Activated naive CD8-positive, alpha-beta T cell treated with anti-CD3 and anti-CD28 coated beads, Interleukin-2, amount 10 ng/mL, durations not matched to agents 7 days and 5 days (primary cell): ENCODE data around the gene KDM3A. TPM values are rescaled to one million over a fixed set of nuclear protein-coding genes. Genes with fewer than 3 reads are reported as not detected.

Experiments
- ATAC-seq: fragments of 150-1000 bp; cut with Tn5 transposase; one replicate; pipeline ENCODE4 v1.10.0; 2021; ENCODE audit warnings: low read depth, moderate library complexity
- POLR2A ChIA-PET: fragments of 350-600 bp; sonication (Branson Sonifier 250); formaldehyde crosslinking; loops from one replicate; lab custom pipeline; 2021; ENCODE audit warnings: antibody characterized with exemption; lab: Charles Lee
- DNase-seq: peaks from one replicate; pipeline ENCODE4 v3.0.0; 2021
- H3K27ac Mint-ChIP-seq: one replicate; pipeline ENCODE4 v1.8.0; 2022; ENCODE audit warnings: mild to moderate bottlenecking, mixed read lengths
- H3K27me3 Mint-ChIP-seq: one replicate; pipeline ENCODE4 v1.8.0; 2022; ENCODE audit warnings: mild to moderate bottlenecking, moderate library complexity, mixed read lengths
- H3K36me3 Mint-ChIP-seq: one replicate; pipeline ENCODE4 v1.8.0; 2021; ENCODE audit warnings: mild to moderate bottlenecking, mixed read lengths
- H3K4me1 Mint-ChIP-seq: one replicate; pipeline ENCODE4 v1.8.0; 2021; ENCODE audit warnings: mixed read lengths
- H3K4me3 Mint-ChIP-seq: one replicate; pipeline ENCODE4 v1.8.0; 2022; ENCODE audit warnings: mild to moderate bottlenecking, moderate library complexity, mixed read lengths
- H3K9me3 Mint-ChIP-seq: one replicate; pipeline ENCODE4 v1.8.0; 2021; ENCODE audit warnings: mixed read lengths
- total RNA-seq, 2 experiments: library from RNA; stranded (reverse); gene quantifications; one replicate each; pipeline ENCODE4 v1.2.3, GENCODE V29; 2021

Gene KDM3A
- total RNA-seq, 2 experiments from 2014 or later = 94.7 to 106 TPM

DNA sequence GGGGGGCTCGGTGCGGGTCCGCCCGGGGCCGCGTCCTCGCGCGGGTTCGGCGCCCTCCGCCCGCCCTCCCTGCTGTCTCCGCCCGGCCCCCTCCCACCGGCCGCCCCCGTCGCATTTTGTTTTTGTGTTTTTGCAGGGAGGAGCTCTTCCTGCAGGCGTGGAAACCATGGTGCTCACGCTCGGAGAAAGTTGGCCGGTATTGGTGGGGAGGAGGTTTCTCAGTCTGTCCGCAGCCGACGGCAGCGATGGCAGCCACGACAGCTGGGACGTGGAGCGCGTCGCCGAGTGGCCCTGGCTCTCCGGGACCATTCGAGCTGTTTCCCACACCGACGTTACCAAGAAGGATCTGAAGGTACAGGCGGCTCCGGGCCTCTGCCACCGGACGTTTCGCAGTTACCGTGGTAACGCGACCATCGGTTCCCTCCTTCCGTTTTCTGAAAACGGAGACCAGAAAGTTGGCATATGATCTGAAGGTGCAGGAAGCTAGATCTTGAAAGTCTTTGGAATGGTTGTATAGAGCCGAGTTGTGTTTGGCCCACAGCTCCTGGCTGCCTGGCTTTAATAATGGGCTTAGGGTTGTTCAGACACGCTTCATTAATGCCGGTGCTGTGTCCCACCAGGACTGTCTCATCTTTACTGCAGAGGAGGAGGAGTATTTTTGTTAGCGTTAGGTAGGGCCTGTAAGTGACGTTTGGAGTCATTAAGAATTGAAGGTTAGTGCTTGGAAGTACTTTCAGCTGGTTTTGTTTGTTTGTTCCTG lies 891 bp downstream of the KDM3A start:
- no peak for ATAC-seq
- Mint-ChIP-seq H3K27me3 (no peaks in the 10 kb centered on the region), H3K27ac (peak overlapping the region; percentile 94), H3K4me1 (peaks cover 36% of the 10 kb centered on the region), H3K4me3 (peak overlapping the region; percentile 92), H3K9me3 (peaks cover 10% of the 10 kb centered on the region), H3K36me3 (peaks cover 41% of the 10 kb centered on the region)
- peak; percentile 68 for DNase-seq
- POLR2A ChIA-PET = interaction anchor here (1.0 to 3.9 kb wide), 23 partner anchors 9 to 903 kb away, joined by 3 to 17 read pairs (median 8); partner anchors contain the start of genes CD8A, IMMT, MAT2A and MRPL35

DNA sequence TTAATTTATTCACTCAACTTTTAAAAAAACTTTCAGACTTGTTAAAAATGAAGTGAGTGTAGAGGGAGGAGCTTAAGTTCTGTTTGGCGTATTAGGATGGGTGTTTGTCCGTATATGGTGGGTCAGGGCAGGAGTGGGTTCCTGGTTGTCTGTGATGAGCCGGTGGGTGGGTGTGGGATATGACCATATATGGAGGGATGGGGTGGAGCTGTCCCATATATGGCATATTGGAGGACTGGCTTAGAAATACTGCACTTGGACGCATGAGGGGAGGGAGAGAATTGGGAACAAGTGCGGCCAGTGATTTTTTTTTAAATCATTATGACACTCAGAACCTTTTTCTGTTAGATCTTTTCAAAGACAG lies 1.5 kb downstream of the KDM3A start:
- ATAC-seq = peak; percentile 71
- peak; percentile 59 for DNase-seq
- Mint-ChIP-seq H3K4me1 (peaks cover 37% of the 10 kb centered on the region), H3K27me3 (no peaks in the 10 kb centered on the region), H3K27ac (peak overlapping the region; percentile 94), H3K36me3 (peaks cover 45% of the 10 kb centered on the region), H3K4me3 (peak overlapping the region; percentile 92), H3K9me3 (peaks cover 9% of the 10 kb centered on the region)
- POLR2A ChIA-PET = interaction anchor here (1.0 to 3.9 kb wide), 18 partner anchors 9 to 904 kb away, joined by 4 to 17 read pairs (median 11); partner anchors contain the start of genes CD8A, IMMT, MAT2A and MRPL35

DNA sequence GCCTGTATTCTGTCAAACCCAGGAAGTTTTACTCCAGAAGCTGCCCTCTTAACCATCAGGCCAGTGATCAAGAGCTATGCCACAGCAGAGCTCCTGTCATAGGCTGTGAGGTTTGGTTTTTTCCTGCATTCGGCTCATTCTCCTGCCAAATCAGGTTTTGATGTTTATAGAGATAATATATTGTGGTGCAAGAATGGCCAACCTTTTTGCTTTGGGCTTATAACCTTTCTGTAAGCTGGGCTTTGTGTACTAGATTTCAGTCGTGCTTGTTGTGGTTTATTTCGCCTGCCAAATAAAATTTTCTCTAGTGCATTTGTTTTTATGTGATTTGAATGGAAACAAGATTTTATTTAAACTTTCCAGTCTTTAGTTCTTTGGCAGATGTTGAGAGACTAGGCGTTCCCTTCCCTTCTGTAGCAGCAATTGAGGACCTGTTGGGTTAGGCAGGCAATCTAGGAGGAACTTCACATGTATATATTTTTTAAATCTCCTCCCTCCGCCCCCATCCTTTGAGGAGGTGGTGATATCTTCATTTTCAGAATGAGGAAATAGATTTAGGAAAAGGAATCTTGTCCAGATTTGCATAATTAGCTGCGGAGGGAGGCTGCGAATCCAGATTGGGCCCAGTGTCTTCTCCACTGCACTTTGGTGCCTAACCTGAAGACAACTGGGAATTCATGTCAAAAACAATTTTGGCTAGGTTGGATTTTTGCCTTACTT lies 2.6 kb downstream of the KDM3A start:
- Mint-ChIP-seq H3K27me3 (no peaks in the 10 kb centered on the region), H3K36me3 (peaks cover 54% of the 10 kb centered on the region), H3K9me3 (peaks cover 7% of the 10 kb centered on the region), H3K4me1 (peaks cover 47% of the 10 kb centered on the region), H3K4me3 (peak overlapping the region; percentile 92), H3K27ac (no peak overlapping the region)
- ATAC-seq (no peak), DNase-seq (no peak)
- POLR2A ChIA-PET = interaction anchor here (3.3 to 3.9 kb wide), 2 partner anchors 219 to 347 kb away, joined by 14 to 15 read pairs; partner anchors contain the start of gene CD8A

DNA sequence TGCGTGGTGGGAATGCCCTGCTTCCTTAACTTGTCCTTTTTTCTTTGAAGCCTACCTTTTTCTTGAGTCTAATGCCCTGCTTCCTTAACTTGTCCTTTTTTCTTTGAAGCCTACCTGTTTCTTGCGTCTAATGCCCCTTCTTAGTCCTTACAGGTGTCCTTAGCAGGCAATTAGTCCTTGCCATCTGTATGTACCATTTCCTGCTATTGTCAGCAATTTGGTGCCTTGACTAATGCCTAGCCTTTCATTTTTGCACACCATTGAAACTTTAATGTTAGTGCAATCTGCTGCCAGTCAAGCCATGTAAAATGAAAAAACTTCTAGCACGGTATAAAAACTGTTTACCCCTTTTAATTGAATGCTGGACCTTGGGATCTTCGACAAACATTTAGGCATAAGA lies 4.3 kb downstream of the KDM3A start:
- ATAC-seq = no peak
- Mint-ChIP-seq H3K36me3 (peaks cover 61% of the 10 kb centered on the region), H3K27me3 (no peaks in the 10 kb centered on the region), H3K4me3 (no peak overlapping the region), H3K9me3 (peaks cover 1% of the 10 kb centered on the region), H3K4me1 (peaks cover 48% of the 10 kb centered on the region), H3K27ac (no peak overlapping the region)
- POLR2A ChIA-PET = no interaction called here
- no peak for DNase-seq

DNA sequence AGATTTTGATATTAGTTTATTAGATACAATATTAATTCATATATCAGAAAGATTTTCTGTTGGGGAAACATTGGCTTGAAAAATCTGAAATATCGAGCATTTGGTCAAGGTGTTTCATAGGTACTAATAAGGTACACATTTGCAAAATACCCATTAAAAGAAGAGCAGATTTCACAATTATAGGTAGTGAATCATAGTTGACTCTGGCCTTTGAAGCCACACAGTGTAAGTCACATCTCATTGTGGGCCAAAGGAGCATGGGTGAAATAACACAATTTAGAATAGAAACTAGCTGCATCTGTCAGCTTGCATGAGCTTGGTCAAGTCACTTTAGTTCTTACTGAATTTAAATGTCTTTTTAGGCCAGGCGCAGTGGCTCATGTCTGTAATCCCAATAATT lies 4.9 kb downstream of the KDM3A start:
- Mint-ChIP-seq H3K4me1 (peaks cover 44% of the 10 kb centered on the region), H3K9me3 (no peaks in the 10 kb centered on the region), H3K4me3 (no peak overlapping the region), H3K27ac (no peak overlapping the region), H3K27me3 (no peaks in the 10 kb centered on the region), H3K36me3 (peaks cover 66% of the 10 kb centered on the region)
- ATAC-seq (no peak), DNase-seq (no peak)
- POLR2A ChIA-PET = no interaction called here

DNA sequence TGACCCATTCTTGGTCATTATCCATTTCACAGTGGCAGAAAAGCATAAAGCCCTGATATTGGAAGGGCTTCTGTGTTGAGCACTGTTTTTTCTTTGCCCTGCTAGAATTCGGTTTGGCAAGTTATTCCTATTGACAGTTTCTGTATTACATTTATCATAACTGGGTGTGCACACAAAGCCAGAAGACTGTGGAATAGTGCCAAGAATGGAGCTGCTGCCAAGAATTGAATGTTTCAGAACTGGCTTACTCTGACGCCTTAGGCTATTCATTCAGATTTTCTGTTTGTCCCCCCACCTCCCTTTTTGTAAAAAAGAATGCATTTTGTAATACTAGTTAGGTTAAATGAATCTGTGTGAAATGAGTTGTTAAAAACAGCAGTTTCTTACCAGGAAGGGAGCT lies 12.7 kb downstream of the KDM3A start:
- Mint-ChIP-seq H3K4me3 (no peak overlapping the region), H3K36me3 (peaks cover 64% of the 10 kb centered on the region), H3K27me3 (no peaks in the 10 kb centered on the region), H3K27ac (no peak overlapping the region), H3K9me3 (no peaks in the 10 kb centered on the region), H3K4me1 (peaks cover 4% of the 10 kb centered on the region)
- POLR2A ChIA-PET = interaction anchor here (1.4 kb wide), 1 partner anchor 12 kb away, joined by 5 read pairs; no protein-coding TSS in a partner anchor
- DNase-seq = no peak
- no peak for ATAC-seq

DNA sequence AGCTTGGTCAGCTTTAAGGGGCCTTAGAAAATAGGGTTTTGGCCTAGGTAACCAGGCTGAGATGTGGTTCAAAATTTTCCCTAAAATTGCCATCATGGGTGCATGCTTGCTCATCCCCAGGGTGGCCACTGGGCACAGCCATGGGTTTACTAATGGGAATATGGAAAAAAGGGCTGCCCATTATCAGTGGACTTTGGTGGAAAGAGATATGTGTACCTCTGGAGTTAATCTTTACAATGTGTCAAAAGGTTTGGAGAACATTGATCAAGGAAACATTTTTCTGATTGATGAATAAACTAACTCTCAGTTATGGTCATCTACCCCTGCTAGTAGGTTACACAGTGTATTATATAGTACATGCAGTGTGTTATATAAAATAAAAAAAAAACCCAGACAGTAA lies 13.1 kb downstream of the KDM3A start:
- Mint-ChIP-seq H3K27me3 (no peaks in the 10 kb centered on the region), H3K4me3 (no peak overlapping the region), H3K4me1 (peaks cover 2% of the 10 kb centered on the region), H3K27ac (no peak overlapping the region), H3K36me3 (peaks cover 66% of the 10 kb centered on the region), H3K9me3 (no peaks in the 10 kb centered on the region)
- ATAC-seq = no peak
- DNase-seq = no peak
- POLR2A ChIA-PET = interaction anchor here (1.4 kb wide), 1 partner anchor 12 kb away, joined by 5 read pairs; no protein-coding TSS in a partner anchor

DNA sequence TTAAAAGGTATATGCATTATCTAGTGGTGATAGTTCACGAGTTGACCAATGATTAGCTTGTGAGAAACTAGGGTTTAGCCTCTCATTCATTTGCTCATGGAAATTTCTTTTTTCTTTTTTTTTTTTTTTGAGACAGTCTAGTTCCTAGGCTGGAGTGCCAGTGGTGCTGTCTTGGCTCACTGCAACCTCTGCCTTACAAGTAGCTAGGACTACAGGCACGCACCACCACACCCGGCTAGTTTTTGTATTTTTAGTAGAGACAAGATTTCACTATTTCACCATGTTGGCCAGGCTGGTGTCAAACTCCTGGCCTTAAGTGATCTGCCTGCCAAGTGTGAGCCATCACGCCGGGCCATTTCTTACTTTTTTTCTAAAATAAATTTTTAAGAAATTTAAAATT lies 14.0 kb downstream of the KDM3A start:
- DNase-seq (no peak), ATAC-seq (no peak)
- H3K9me3 Mint-ChIP-seq = no peaks in the 10 kb centered on the region
- H3K27ac Mint-ChIP-seq = no peak overlapping the region
- H3K4me3 Mint-ChIP-seq = no peak overlapping the region
- POLR2A ChIA-PET = interaction anchor here (2.4 kb wide), 1 partner anchor 14 kb away, joined by 14 read pairs; the partner anchor contains the start of gene KDM3A
- H3K36me3 Mint-ChIP-seq = peaks cover 67% of the 10 kb centered on the region
- peaks cover 3% of the 10 kb centered on the region for H3K4me1 Mint-ChIP-seq
- no peaks in the 10 kb centered on the region for H3K27me3 Mint-ChIP-seq

DNA sequence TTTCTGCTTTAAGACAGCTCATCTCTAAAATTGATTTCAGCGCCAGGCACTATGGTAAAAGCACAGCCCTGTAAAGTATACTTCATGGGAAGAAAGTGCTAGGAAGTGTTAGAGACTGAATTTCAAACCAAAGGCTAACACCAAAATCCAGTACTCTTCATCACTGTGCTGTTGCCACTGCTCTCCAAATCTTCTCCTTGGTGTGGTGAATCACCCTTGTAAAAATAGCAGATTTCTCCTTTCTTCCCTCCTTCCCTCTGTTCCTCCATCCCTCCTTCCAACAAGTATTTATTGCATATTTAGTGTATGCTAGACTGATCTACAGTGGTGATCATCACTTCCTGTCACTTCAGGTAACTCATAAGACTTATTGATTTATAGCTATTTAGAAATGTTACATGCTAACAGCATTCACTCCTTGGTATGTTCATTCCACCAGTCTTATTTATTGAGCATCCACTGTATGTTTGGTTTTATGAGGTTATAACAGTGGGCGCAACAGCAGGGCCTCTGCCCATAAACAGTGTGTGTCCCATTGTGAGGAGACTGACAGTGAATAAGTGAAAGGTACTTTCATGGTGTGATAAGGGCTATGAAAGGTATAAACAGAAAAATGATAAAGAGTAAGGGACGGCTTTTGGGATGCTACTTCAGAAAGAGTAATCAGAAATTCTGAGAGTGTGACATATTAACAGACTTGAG lies 20.0 kb downstream of the KDM3A start:
- ATAC-seq (no peak), DNase-seq (no peak)
- peaks cover 4% of the 10 kb centered on the region for H3K4me1 Mint-ChIP-seq
- no peaks in the 10 kb centered on the region for H3K27me3 Mint-ChIP-seq
- no peak overlapping the region for H3K27ac Mint-ChIP-seq
- POLR2A ChIA-PET = interaction anchor here (1.2 kb wide), 1 partner anchor 20 kb away, joined by 4 read pairs; the partner anchor contains the start of gene KDM3A
- H3K4me3 Mint-ChIP-seq = no peak overlapping the region
- no peaks in the 10 kb centered on the region for H3K9me3 Mint-ChIP-seq
- H3K36me3 Mint-ChIP-seq = peaks cover 74% of the 10 kb centered on the region

DNA sequence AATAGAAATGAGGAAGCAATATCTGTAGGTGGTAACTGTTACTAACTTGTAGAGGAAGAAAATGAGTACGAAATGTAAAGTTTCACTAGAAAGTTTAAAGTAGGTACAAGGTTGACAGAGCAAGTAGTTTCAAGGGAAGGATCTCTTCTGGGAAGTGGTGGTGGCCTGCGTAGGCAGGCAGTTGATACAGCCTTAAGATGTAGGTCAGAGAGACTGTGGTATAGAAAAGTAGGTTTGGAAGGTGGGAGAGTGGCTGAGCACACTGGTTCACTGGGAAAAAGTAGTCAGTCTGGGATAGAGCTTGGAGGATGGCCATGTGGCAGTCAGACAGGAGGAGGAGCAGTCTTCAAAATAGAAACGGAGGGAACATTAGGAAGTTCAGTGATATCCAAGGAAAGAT lies 23.5 kb downstream of the KDM3A start:
- POLR2A ChIA-PET = no interaction called here
- peaks cover 76% of the 10 kb centered on the region for H3K36me3 Mint-ChIP-seq
- H3K4me1 Mint-ChIP-seq = peaks cover 14% of the 10 kb centered on the region

DNA sequence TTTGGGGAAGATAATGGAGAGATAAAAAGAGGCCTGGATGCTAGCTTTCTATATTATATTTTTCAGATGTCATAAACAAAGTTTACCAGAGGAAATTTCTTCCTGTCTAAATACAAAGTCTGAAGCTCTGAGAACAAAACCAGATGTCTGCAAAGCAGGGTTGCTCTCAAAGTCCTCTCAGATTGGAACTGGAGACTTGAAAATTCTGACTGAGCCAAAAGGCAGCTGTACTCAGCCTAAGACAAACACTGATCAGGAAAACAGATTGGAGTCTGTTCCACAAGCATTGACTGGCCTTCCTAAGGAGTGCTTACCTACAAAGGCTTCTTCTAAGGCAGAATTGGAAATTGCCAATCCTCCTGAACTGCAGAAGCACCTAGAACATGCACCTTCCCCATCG lies 25.1 kb downstream of the KDM3A start:
- Mint-ChIP-seq H3K4me3 (no peak overlapping the region), H3K9me3 (no peaks in the 10 kb centered on the region), H3K27ac (no peak overlapping the region), H3K27me3 (no peaks in the 10 kb centered on the region), H3K4me1 (peaks cover 15% of the 10 kb centered on the region), H3K36me3 (peaks cover 68% of the 10 kb centered on the region)
- POLR2A ChIA-PET = interaction anchor here (2.8 kb wide), 1 partner anchor 25 kb away, joined by 14 read pairs; the partner anchor contains the start of gene KDM3A
- no peak for ATAC-seq
- no peak for DNase-seq

More for the DNA sequence above, 23.5 kb downstream of the KDM3A start:
- no peak for ATAC-seq
- Mint-ChIP-seq H3K9me3 (no peaks in the 10 kb centered on the region), H3K27ac (no peak overlapping the region), H3K4me3 (no peak overlapping the region), H3K27me3 (no peaks in the 10 kb centered on the region)
- no peak for DNase-seq

DNA sequence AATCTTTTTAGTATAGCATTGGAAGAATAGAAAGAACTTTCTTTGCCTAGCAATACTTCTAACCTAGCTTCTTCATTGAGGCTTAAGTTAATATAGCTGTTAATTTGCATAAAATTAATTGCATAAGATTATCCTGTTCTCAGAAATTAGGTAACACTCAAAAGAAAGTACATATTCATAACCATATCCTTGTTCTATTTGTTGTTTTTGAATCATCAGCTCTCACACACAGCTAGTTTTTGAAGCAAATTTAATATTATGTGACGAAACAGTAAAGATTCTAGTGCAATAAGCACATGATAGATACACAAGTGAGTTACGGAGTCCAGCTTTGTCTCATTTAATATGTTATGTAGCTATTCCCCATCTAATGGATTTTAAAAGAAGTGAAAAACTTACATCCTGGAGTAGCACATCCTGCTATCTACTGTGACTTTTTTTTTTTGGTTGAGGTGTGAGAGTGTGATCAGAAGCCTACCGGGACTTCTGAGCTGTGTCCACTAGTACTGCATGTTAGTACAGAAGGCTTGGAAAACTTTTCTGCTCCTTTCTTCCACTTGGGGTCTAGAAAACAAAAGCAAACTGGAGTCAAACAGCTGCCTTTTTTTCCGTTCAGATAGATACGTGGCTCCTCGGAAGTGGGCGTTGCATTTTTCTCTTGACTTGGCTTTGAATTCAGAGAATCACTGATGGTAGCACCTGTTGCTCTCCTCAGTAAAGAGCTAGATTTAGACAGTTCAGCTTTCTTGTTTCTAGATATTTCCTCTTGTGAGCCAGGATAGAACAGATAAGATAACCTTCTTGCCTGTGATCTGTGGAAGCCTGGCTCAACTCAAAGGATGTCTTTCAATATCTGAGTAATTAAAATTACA lies 27.2 kb downstream of the KDM3A start:
- peak overlapping the region; percentile 81 for H3K27ac Mint-ChIP-seq
- DNase-seq = no peak
- peaks cover 15% of the 10 kb centered on the region for H3K4me1 Mint-ChIP-seq
- no peaks in the 10 kb centered on the region for H3K9me3 Mint-ChIP-seq
- H3K4me3 Mint-ChIP-seq = peak overlapping the region; percentile 34
- POLR2A ChIA-PET = interaction anchor here (2.8 kb wide), 1 partner anchor 27 kb away, joined by 14 read pairs; the partner anchor contains the start of gene KDM3A
- no peaks in the 10 kb centered on the region for H3K27me3 Mint-ChIP-seq
- H3K36me3 Mint-ChIP-seq = peaks cover 64% of the 10 kb centered on the region
- ATAC-seq = peak; percentile 67
